ENCODE data around the gene ACAA2. TPM values are rescaled to one million over a fixed set of nuclear protein-coding genes. Genes with fewer than 3 reads are reported as not detected.

The ACAA2 gene
- total RNA-seq, 1 experiment from 2014 or later = 6.5 TPM

DNA sequence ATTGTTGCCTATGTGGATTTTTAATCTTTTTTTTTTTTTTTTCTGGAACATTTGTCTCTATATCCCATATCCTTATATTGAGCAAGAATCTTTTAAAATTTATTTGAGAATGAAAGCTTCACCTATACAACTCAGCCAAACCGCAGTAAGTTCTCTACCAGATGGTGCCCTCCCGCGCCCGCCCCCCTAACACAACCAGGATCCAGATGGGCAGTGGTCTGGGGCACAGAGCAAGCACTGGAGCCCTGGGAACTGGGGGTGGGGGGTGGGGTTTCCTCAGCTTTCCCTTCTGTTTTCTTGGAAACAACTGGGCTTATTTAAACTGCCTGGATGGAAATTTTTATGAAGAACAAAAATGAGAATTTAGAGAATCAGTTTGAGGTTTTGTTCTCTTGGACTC lies 74.6 kb downstream of the ACAA2 start:
- H3K36me3 ChIP-seq (ENCODE audit: low read depth, low read length) = no peaks in the 10 kb centered on the region
- H3K79me2 ChIP-seq (ENCODE audit: low read length) = no peaks in the 10 kb centered on the region
- intact Hi-C loops (cut with micrococcal nuclease) = no loop called here
- H3K27ac ChIP-seq (ENCODE audit: low read length) = no peak overlapping the region
- TF ChIP-seq, protein P1, sequence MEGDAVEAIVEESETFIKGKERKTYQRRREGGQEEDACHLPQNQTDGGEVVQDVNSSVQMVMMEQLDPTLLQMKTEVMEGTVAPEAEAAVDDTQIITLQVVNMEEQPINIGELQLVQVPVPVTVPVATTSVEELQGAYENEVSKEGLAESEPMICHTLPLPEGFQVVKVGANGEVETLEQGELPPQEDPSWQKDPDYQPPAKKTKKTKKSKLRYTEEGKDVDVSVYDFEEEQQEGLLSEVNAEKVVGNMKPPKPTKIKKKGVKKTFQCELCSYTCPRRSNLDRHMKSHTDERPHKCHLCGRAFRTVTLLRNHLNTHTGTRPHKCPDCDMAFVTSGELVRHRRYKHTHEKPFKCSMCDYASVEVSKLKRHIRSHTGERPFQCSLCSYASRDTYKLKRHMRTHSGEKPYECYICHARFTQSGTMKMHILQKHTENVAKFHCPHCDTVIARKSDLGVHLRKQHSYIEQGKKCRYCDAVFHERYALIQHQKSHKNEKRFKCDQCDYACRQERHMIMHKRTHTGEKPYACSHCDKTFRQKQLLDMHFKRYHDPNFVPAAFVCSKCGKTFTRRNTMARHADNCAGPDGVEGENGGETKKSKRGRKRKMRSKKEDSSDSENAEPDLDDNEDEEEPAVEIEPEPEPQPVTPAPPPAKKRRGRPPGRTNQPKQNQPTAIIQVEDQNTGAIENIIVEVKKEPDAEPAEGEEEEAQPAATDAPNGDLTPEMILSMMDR (conservative IDR thresholded peaks at IDR 0.05; ENCODE audit: low read depth, low read length) = no peak
- no peak for TF ChIP-seq EZH2 (IDR thresholded peaks at IDR 0.05; ENCODE audit: low read length, unreplicated experiment)
- no peak for TF ChIP-seq EZH2phosphoT487 (IDR thresholded peaks at IDR 0.05; ENCODE audit: borderline replicate concordance, low read length)
- H3K27me3 ChIP-seq (ENCODE audit: low read length) = no peaks in the 10 kb centered on the region
- no peak overlapping the region for H2AFZ ChIP-seq (ENCODE audit: low read length)
- no peak overlapping the region for H3K4me2 ChIP-seq (ENCODE audit: low read length)
- H3K9me2 ChIP-seq (replicated peaks; ENCODE audit: low read length) = no peaks in the 10 kb centered on the region
- ChIA-PET POLR2A (ENCODE audit: unreplicated experiment) (no interaction called here), CTCF (no interaction called here)
- H3K4me1 ChIP-seq (ENCODE audit: insufficient read depth, low read length) = no peaks in the 10 kb centered on the region
- no peaks in the 10 kb centered on the region for H3F3A ChIP-seq (ENCODE audit: low read length, unreplicated experiment)
- H3K4me3 ChIP-seq (ENCODE audit: low read length) = no peak overlapping the region
- H3K9ac ChIP-seq (ENCODE audit: low read length) = no peak overlapping the region
- no peaks in the 10 kb centered on the region for H4K20me1 ChIP-seq (ENCODE audit: low read length)
- no TSS peak for BruUV-seq (replicated peaks)
- no peaks in the 10 kb centered on the region for H3K9me3 ChIP-seq (ENCODE audit: low read length)
- no peak for DNase-seq
- ATAC-seq = no peak

DNA sequence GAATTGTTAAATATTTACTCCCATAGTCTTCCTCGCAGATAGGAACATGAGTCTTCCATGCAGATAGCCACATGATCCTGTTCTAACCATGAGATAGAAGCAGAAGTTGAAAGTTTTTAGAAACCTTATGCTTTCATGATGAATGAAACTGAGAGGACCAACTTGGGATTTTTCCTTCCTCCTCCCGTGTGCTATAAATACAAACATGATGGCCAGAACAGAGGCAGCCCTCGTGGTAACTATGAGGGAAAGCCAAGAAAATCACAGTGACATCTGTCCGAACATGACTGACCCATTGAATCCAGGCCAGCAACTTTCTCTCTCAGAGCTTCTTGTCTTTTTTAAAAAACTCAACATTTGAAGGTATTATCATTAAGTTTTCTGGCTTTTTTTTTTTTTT lies 78.5 kb downstream of the ACAA2 start:
- Histone ChIP-seq H3K36me3 (ENCODE audit: low read depth, low read length) (no peaks in the 10 kb centered on the region), H3K4me1 (ENCODE audit: insufficient read depth, low read length) (no peaks in the 10 kb centered on the region), H3K27ac (ENCODE audit: low read length) (no peak overlapping the region), H3K27me3 (ENCODE audit: low read length) (no peaks in the 10 kb centered on the region), H3K4me2 (ENCODE audit: low read length) (no peak overlapping the region), H3K9me3 (ENCODE audit: low read length) (no peaks in the 10 kb centered on the region), H3K9ac (ENCODE audit: low read length) (no peak overlapping the region), H3K4me3 (ENCODE audit: low read length) (no peak overlapping the region), H4K20me1 (ENCODE audit: low read length) (no peaks in the 10 kb centered on the region), H3K79me2 (ENCODE audit: low read length) (no peaks in the 10 kb centered on the region), H3K9me2 (replicated peaks; ENCODE audit: low read length) (no peaks in the 10 kb centered on the region), H2AFZ (ENCODE audit: low read length) (no peak overlapping the region), H3F3A (ENCODE audit: low read length, unreplicated experiment) (no peaks in the 10 kb centered on the region)
- intact Hi-C loops (cut with micrococcal nuclease) = no loop called here
- ChIA-PET CTCF (no interaction called here), POLR2A (ENCODE audit: unreplicated experiment) (no interaction called here)
- no peak for ATAC-seq
- no peak for DNase-seq
- no TSS peak for BruUV-seq (replicated peaks)
- TF ChIP-seq EZH2 (IDR thresholded peaks at IDR 0.05; ENCODE audit: low read length, unreplicated experiment) = no peak
- no peak for TF ChIP-seq EZH2phosphoT487 (IDR thresholded peaks at IDR 0.05; ENCODE audit: borderline replicate concordance, low read length)
- TF ChIP-seq, protein P1 (conservative IDR thresholded peaks at IDR 0.05; ENCODE audit: low read depth, low read length) = no peak

GRCh38 chr18:49733896-49734585 lies 79.3 kb downstream of the ACAA2 start:
- ChIA-PET POLR2A (ENCODE audit: unreplicated experiment) (interaction anchor here (0.5 kb wide), 1 partner anchor 79 kb away, joined by 3 read pairs; the partner anchor contains the start of gene ACAA2), CTCF (no interaction called here)
- no peak overlapping the region for H3K4me3 ChIP-seq (ENCODE audit: low read length)
- H3F3A ChIP-seq (ENCODE audit: low read length, unreplicated experiment) = no peaks in the 10 kb centered on the region
- no peak overlapping the region for H3K9ac ChIP-seq (ENCODE audit: low read length)
- no peaks in the 10 kb centered on the region for H4K20me1 ChIP-seq (ENCODE audit: low read length)
- H3K27ac ChIP-seq (ENCODE audit: low read length) = no peak overlapping the region
- H3K9me2 ChIP-seq (replicated peaks; ENCODE audit: low read length) = no peaks in the 10 kb centered on the region
- H3K9me3 ChIP-seq (ENCODE audit: low read length) = no peaks in the 10 kb centered on the region
- DNase-seq (no peak), ATAC-seq (no peak)
- no peaks in the 10 kb centered on the region for H3K27me3 ChIP-seq (ENCODE audit: low read length)
- H3K4me1 ChIP-seq (ENCODE audit: insufficient read depth, low read length) = no peaks in the 10 kb centered on the region
- no peaks in the 10 kb centered on the region for H3K36me3 ChIP-seq (ENCODE audit: low read depth, low read length)
- no peak overlapping the region for H2AFZ ChIP-seq (ENCODE audit: low read length)
- no peaks in the 10 kb centered on the region for H3K79me2 ChIP-seq (ENCODE audit: low read length)
- intact Hi-C loops (cut with micrococcal nuclease) = no loop called here
- TF ChIP-seq EZH2 (IDR thresholded peaks at IDR 0.05; ENCODE audit: low read length, unreplicated experiment) = no peak
- no peak for TF ChIP-seq EZH2phosphoT487 (IDR thresholded peaks at IDR 0.05; ENCODE audit: borderline replicate concordance, low read length)
- TF ChIP-seq, protein P1 (conservative IDR thresholded peaks at IDR 0.05; ENCODE audit: low read depth, low read length) = no peak
- no TSS peak for BruUV-seq (replicated peaks)
- no peak overlapping the region for H3K4me2 ChIP-seq (ENCODE audit: low read length)
